ENCODE results near the gene ARHGAP42. TPM values are rescaled to one million over a fixed set of nuclear protein-coding genes. Genes with fewer than 3 reads are reported as not detected.

Gene ARHGAP42
- total RNA-seq, 2 experiments from 2014 or later = not detected

DNA sequence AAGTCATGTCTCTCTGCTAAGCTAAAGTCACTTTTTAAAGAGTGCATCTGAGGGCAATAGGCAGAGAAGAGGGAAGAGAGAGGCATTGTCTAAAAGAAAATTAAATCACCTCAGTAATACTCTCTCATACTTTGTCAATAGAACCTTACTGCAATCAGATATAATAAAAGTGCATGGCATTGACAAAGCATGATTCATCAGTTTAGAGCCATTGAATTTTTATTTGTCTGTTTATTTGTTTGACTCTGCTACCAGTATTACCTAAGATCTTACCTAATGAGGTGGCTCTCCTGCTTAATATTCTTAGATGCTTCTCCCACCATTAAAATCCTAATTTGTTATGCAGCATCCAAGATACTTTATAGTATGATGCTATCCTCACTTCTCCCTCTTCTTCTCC is 233.5 kb downstream of the ARHGAP42 start:
- Mint-ChIP-seq H3K9me3 (no peaks in the 10 kb centered on the region), H3K36me3 (no peaks in the 10 kb centered on the region), H3K4me3 (no peak overlapping the region), H3K27ac (no peak overlapping the region), H3K4me1 (ENCODE audit: low read depth) (no peaks in the 10 kb centered on the region), H3K27me3 (no peaks in the 10 kb centered on the region)
- ChIA-PET CTCF (no interaction called here), POLR2A (no interaction called here)
- intact Hi-C loops (cut with micrococcal nuclease) = no loop called here
- DNase-seq = no peak

- Mint-ChIP-seq H3K27ac (no peak overlapping the region), H3K27me3 (no peaks in the 10 kb centered on the region), H3K4me1 (ENCODE audit: low read depth) (no peaks in the 10 kb centered on the region), H3K4me3 (no peak overlapping the region), H3K9me3 (no peaks in the 10 kb centered on the region), H3K36me3 (no peaks in the 10 kb centered on the region)
- intact Hi-C loops (cut with micrococcal nuclease) = no loop called here
- no peak for DNase-seq
- CTCF ChIA-PET = no interaction called here
- POLR2A ChIA-PET = no interaction called here
Measured at GRCh38 chr11:100922121-100922520, 235.0 kb downstream of the ARHGAP42 start.

DNA sequence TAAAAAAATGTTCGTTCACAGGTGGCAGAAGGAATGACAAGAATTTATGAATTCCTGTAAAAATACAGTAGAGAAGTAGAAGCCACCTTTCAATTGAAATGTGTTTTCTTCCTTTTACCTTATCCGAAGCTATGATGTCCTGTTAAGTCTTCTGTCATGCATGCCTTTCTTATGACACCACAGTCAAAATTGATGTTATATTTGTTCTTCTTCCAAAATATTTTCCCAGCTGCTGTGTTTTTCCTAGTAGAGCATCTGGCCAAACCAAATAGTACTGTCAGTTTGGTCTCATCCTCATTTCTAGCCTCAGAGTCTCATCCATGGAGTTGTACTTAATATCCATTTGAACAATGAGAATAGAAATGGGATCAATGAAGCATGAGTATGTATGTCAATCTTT is 236.5 kb downstream of the ARHGAP42 start:
- ChIA-PET POLR2A (no interaction called here), CTCF (no interaction called here)
- Mint-ChIP-seq H3K36me3 (no peaks in the 10 kb centered on the region), H3K27ac (no peak overlapping the region), H3K4me3 (no peak overlapping the region), H3K9me3 (no peaks in the 10 kb centered on the region), H3K4me1 (ENCODE audit: low read depth) (no peaks in the 10 kb centered on the region), H3K27me3 (no peaks in the 10 kb centered on the region)
- DNase-seq = no peak
- intact Hi-C loops (cut with micrococcal nuclease) = no loop called here

GRCh38 chr11:100925935-100926334 is 238.8 kb downstream of the ARHGAP42 start:
- ChIA-PET POLR2A (no interaction called here), CTCF (interaction anchor here (1.8 kb wide), 1 partner anchor 349 kb away, joined by 4 read pairs; no protein-coding TSS in a partner anchor)
- Mint-ChIP-seq H3K4me3 (no peak overlapping the region), H3K27me3 (no peaks in the 10 kb centered on the region), H3K36me3 (no peaks in the 10 kb centered on the region), H3K27ac (no peak overlapping the region), H3K4me1 (ENCODE audit: low read depth) (no peaks in the 10 kb centered on the region), H3K9me3 (no peaks in the 10 kb centered on the region)
- DNase-seq = no peak
- intact Hi-C loops (cut with micrococcal nuclease) = no loop called here

DNA sequence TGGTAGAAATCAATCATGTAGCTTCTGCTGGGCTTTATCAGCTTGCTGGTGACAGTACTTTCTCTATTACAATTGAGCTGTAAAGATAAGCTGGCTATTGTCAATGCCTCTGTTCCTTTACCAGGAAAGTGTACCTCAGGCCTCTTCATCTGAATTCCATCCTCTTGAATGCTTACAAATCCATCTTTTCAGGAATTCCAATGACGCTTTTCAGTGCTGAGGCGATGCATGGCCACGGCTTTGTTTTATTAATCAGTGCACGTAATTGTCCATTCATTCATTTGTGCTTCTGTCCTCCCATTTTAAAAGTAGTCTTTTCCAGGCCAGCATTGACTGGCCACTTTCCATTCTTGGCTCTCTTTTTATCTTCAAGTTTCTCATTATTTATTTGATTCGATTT is 240.5 kb downstream of the ARHGAP42 start:
- POLR2A ChIA-PET = no interaction called here
- CTCF ChIA-PET = interaction anchor here (1.1 kb wide), 1 partner anchor 14 kb away, joined by 3 read pairs; no protein-coding TSS in a partner anchor
- Mint-ChIP-seq H3K27ac (no peak overlapping the region), H3K9me3 (no peaks in the 10 kb centered on the region), H3K36me3 (no peaks in the 10 kb centered on the region), H3K4me1 (ENCODE audit: low read depth) (no peaks in the 10 kb centered on the region), H3K4me3 (no peak overlapping the region), H3K27me3 (no peaks in the 10 kb centered on the region)
- no peak for DNase-seq
- intact Hi-C loops (cut with micrococcal nuclease) = no loop called here

DNA sequence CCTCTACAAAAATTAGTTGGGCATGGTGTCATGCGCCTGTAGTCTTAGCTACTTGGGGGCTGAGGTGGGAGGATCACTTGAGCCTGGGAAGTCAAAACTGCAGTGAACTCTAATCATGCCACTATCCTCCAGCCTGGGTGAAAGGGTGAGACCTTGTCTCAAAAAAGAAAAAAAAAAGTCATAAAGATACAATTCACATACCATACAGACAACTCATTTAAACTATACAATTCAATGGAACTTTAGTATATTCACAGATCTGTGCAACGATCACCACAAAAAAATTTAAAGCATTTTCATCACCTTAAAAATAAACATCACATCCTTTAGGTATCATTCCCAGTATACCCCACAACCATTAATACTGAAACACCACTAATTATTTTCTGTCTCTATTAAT is 241.3 kb downstream of the ARHGAP42 start:
- Mint-ChIP-seq H3K4me1 (ENCODE audit: low read depth) (no peaks in the 10 kb centered on the region), H3K27me3 (no peaks in the 10 kb centered on the region), H3K27ac (no peak overlapping the region), H3K36me3 (no peaks in the 10 kb centered on the region), H3K9me3 (no peaks in the 10 kb centered on the region), H3K4me3 (no peak overlapping the region)
- POLR2A ChIA-PET = no interaction called here
- intact Hi-C loops (cut with micrococcal nuclease) = no loop called here
- DNase-seq = no peak
- CTCF ChIA-PET = no interaction called here

DNA sequence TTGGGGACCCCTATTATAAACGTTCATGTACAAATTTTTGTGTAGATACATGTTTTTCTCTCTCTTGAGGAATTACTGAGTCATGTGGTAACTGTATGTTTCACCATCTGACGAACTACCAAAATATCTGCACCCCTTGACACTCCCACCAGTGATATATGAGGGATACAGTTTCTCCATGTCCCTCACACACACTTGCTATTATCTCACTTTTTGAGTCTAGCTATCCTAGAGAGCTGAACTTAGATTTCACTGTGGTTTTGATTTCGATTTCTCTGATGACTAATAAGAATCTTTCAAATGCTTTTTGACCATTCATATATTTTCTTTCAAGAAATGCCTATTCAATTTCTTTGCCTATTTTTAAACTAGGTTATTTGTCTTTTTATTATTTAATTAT is 242.3 kb downstream of the ARHGAP42 start:
- CTCF ChIA-PET = no interaction called here
- Mint-ChIP-seq H3K27ac (no peak overlapping the region), H3K27me3 (no peaks in the 10 kb centered on the region), H3K9me3 (no peaks in the 10 kb centered on the region), H3K36me3 (no peaks in the 10 kb centered on the region), H3K4me3 (no peak overlapping the region), H3K4me1 (ENCODE audit: low read depth) (no peaks in the 10 kb centered on the region)
- no peak for DNase-seq
- POLR2A ChIA-PET = no interaction called here
- intact Hi-C loops (cut with micrococcal nuclease) = no loop called here

- CTCF ChIA-PET = interaction anchor here (1.0 kb wide), 1 partner anchor 30 kb away, joined by 3 read pairs; no protein-coding TSS in a partner anchor
- H3K9me3 Mint-ChIP-seq = no peaks in the 10 kb centered on the region
- intact Hi-C loops (cut with micrococcal nuclease) = no loop called here
- H3K4me1 Mint-ChIP-seq (ENCODE audit: low read depth) = no peaks in the 10 kb centered on the region
- H3K4me3 Mint-ChIP-seq = no peak overlapping the region
- H3K36me3 Mint-ChIP-seq = no peaks in the 10 kb centered on the region
- POLR2A ChIA-PET = no interaction called here
- no peak overlapping the region for H3K27ac Mint-ChIP-seq
- no peaks in the 10 kb centered on the region for H3K27me3 Mint-ChIP-seq
- DNase-seq = no peak
Measured at GRCh38 chr11:100930185-100930778, 243.2 kb downstream of the ARHGAP42 start.

- CTCF ChIA-PET = no interaction called here
- Mint-ChIP-seq H3K36me3 (no peaks in the 10 kb centered on the region), H3K27ac (no peak overlapping the region), H3K4me1 (ENCODE audit: low read depth) (no peaks in the 10 kb centered on the region), H3K4me3 (no peak overlapping the region), H3K27me3 (no peaks in the 10 kb centered on the region), H3K9me3 (no peaks in the 10 kb centered on the region)
- POLR2A ChIA-PET = no interaction called here
- intact Hi-C loops (cut with micrococcal nuclease) = no loop called here
- no peak for DNase-seq
Measured at GRCh38 chr11:100932474-100933100, 245.5 kb downstream of the ARHGAP42 start.

DNA sequence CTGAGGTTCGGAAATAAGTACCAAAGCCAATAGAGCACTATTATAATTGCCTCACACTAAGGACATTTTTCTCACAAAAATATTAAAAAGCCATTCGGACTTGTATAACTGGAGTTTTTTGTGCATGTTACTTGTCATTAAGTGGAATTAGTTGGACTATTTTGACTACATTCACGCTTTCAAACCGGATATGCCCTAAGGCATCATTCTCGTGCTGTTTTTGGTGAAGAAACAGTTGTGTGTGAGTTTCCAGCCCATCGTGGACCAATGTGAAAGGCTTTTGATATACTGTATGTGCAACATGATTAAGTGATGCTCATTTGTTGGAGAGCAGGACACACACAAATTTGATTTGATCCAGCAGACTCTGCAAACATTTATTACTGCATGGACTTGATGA is 249.7 kb downstream of the ARHGAP42 start:
- no peaks in the 10 kb centered on the region for H3K27me3 Mint-ChIP-seq
- H3K36me3 Mint-ChIP-seq = no peaks in the 10 kb centered on the region
- H3K9me3 Mint-ChIP-seq = no peaks in the 10 kb centered on the region
- no peak overlapping the region for H3K27ac Mint-ChIP-seq
- ChIA-PET POLR2A (no interaction called here), CTCF (no interaction called here)
- DNase-seq = no peak
- no peak overlapping the region for H3K4me3 Mint-ChIP-seq
- no peaks in the 10 kb centered on the region for H3K4me1 Mint-ChIP-seq (ENCODE audit: low read depth)
- intact Hi-C loops (cut with micrococcal nuclease) = no loop called here

DNA sequence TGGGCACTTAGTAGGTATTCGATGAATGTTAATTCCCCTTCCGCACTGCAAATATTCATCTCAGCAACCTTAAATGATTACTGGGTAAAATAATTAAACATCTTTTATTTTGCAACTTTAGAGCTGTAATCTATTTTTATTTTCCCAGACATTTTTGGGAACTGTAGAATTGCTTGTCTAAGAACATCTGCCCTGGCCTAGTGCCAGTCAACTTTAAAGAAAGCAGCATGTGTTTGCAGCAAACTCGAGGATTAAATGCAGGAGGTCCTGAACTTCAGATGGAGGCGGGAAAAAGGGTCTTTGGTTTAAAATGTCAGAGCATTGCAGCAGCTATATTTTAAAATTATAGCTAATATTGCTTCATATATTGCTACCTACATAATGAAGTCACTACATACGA is 252.5 kb downstream of the ARHGAP42 start:
- CTCF ChIA-PET = interaction anchor here (1.5 kb wide), 1 partner anchor 17 kb away, joined by 3 read pairs; no protein-coding TSS in a partner anchor
- Mint-ChIP-seq H3K9me3 (no peaks in the 10 kb centered on the region), H3K27me3 (no peaks in the 10 kb centered on the region), H3K36me3 (no peaks in the 10 kb centered on the region), H3K27ac (no peak overlapping the region), H3K4me1 (ENCODE audit: low read depth) (no peaks in the 10 kb centered on the region), H3K4me3 (no peak overlapping the region)
- intact Hi-C loops (cut with micrococcal nuclease) = no loop called here
- no peak for DNase-seq
- POLR2A ChIA-PET = no interaction called here

- no peaks in the 10 kb centered on the region for H3K36me3 Mint-ChIP-seq
- no peak overlapping the region for H3K27ac Mint-ChIP-seq
- POLR2A ChIA-PET = no interaction called here
- CTCF ChIA-PET = interaction anchor here (1.5 kb wide), 1 partner anchor 16 kb away, joined by 3 read pairs; no protein-coding TSS in a partner anchor
- H3K4me3 Mint-ChIP-seq = no peak overlapping the region
- H3K9me3 Mint-ChIP-seq = no peaks in the 10 kb centered on the region
- no peaks in the 10 kb centered on the region for H3K4me1 Mint-ChIP-seq (ENCODE audit: low read depth)
- no peak for DNase-seq
- intact Hi-C loops (cut with micrococcal nuclease) = no loop called here
- H3K27me3 Mint-ChIP-seq = no peaks in the 10 kb centered on the region
Measured at GRCh38 chr11:100940111-100940510, 253.0 kb downstream of the ARHGAP42 start.

- Mint-ChIP-seq H3K4me3 (no peak overlapping the region), H3K27me3 (no peaks in the 10 kb centered on the region), H3K36me3 (no peaks in the 10 kb centered on the region), H3K9me3 (no peaks in the 10 kb centered on the region), H3K4me1 (ENCODE audit: low read depth) (no peaks in the 10 kb centered on the region), H3K27ac (no peak overlapping the region)
- ChIA-PET POLR2A (no interaction called here), CTCF (no interaction called here)
- intact Hi-C loops (cut with micrococcal nuclease) = no loop called here
- DNase-seq = no peak
Measured at GRCh38 chr11:100941033-100941432, 253.9 kb downstream of the ARHGAP42 start.
